GM18505 (cell line): ENCODE measurements around the gene YIPF1.

Source experiments
- ATAC-seq: cut with Tn5 transposase; IDR thresholded peaks from one replicate; pipeline ENCODE4 v1.9.1; 2021; ENCODE audit not compliant: unreplicated experiment
- POLR2A ChIP-seq: IDR thresholded peaks from 4 replicates; pipeline ENCODE4 v1.6.1; 2011; ENCODE audit warnings: borderline replicate concordance; ENCODE audit not compliant: insufficient read depth, insufficient read length; ENCODE audit errors: extremely low read depth

Gene YIPF1

GRCh38 chr1:53909946-53910345 is 20.3 kb upstream of the YIPF1 start:
- TF ChIP-seq POLR2A = no peak
- no peak for ATAC-seq

DNA sequence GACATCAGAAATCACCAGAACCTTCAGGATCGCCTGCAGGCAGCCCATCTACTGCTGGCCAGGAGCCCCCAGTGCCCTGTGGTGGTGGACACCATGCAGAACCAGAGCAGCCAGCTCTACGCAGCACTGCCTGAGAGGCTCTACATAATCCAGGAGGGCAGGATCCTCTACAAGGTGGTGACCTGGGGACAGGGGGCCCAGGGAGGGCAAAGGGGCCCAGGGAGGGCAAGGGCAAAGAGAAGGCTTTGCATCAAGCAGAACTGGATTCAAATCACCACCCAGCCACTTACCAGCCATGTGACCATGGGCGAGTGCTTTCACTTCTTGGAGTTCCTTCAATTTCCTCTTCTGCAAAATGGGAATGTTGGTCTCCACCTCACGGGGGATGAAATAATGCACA is 16.5 kb upstream of the YIPF1 start:
- ATAC-seq = no peak
- no peak for TF ChIP-seq POLR2A

DNA sequence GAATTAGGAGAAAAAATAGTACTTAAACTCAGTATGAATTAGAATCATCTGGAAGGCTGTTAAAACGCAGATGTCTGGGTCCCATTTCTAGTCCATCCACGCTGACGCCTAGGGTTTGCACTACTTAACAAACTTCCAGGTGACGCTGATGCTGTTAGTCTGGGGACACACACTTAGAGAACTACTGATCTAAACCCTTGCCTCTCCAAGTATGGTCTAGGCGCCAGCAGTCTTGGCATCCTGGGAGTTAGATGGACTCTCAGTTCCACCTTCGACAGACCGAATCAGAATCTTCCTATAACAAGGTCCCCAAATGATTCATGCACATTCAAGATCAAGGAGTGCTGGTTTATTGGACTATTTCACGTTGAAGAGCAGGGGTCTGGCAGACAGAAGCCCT is 15.9 kb upstream of the YIPF1 start:
- ATAC-seq = no peak
- TF ChIP-seq POLR2A = no peak

DNA sequence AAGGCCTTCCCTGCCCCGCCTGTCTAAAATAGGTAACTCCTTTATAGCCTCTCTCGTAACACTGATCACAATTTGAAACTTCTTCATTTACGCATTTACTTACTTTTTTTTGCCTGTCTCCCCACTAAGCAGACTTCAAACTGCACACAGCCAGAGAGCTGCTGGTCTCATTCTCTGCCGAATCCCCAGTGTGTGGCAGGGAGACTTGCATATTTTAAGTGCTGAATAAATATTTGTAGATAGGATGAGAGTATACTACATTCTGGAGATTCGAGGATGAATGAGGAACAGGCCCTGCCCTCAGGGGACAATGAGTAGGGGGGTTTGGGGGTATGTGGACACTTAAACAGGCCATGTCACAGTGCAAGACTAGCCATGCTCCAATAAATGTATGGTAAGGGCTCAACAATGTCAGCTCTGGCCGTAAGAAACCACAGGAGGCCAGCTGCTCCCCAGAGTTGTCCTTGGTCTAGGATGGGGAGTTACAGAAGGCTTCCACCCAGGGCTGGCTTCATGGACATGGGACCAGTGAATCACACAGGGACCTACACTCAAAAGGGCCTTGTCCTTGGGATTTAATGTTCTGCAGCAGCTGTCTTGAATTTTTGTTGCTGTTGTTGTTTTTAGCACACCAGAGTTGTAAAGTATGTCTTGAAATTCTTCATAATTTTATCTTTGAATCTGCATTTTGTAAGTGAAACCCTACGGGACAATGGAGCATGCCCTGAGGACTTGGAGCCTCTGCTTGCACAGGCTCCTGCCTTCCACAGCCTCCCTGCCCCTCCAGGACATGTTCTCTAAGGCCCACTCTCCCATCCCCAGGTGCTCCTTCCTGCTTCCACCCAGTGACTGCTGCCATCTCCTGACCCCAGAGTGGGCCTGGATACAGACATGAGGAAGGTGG is 12.9 kb upstream of the YIPF1 start:
- ATAC-seq = no peak
- TF ChIP-seq POLR2A = no peak

DNA sequence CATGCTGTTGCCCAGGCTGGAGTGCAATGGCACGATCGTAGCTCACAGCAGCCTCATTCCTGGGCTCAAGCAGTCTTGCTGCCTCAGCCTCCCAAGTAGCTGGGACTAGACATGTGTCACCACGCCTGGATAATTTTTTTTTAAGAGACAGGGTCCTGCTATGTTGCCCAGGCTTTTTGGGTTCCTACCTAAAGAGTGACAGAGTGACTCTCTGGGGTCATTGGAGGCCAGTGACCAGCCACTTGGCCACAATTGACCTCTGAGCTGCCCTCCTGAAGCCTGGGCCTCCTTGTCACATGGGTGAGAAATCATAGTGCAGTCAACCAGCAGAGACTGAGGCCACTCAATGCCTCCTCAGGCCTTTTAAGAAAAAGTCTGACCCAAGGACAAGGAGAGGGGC is 10.1 kb upstream of the YIPF1 start:
- no peak for TF ChIP-seq POLR2A
- ATAC-seq = no peak

GRCh38 chr1:53899206-53899628 is 9.6 kb upstream of the YIPF1 start:
- TF ChIP-seq POLR2A = no peak
- no peak for ATAC-seq

GRCh38 chr1:53896635-53897229 is 7.1 kb upstream of the YIPF1 start:
- no peak for TF ChIP-seq POLR2A
- no peak for ATAC-seq

GRCh38 chr1:53895421-53895820 is 5.8 kb upstream of the YIPF1 start:
- TF ChIP-seq POLR2A = no peak
- no peak for ATAC-seq

- no peak for TF ChIP-seq POLR2A
- ATAC-seq = no peak
Measured at GRCh38 chr1:53894644-53895043, 5.0 kb upstream of the YIPF1 start.

GRCh38 chr1:53893999-53894636 is 4.5 kb upstream of the YIPF1 start, which contains the start of gene DIO1:
Gene DIO1, plus strand, starts transcription at chr1:53894187. Its CDS starts 24 bp downstream, at chr1:53894211.
- no peak for TF ChIP-seq POLR2A
- no peak for ATAC-seq

- no peak for TF ChIP-seq POLR2A
- ATAC-seq = no peak
Measured at GRCh38 chr1:53892911-53893310, 3.3 kb upstream of the YIPF1 start.

DNA sequence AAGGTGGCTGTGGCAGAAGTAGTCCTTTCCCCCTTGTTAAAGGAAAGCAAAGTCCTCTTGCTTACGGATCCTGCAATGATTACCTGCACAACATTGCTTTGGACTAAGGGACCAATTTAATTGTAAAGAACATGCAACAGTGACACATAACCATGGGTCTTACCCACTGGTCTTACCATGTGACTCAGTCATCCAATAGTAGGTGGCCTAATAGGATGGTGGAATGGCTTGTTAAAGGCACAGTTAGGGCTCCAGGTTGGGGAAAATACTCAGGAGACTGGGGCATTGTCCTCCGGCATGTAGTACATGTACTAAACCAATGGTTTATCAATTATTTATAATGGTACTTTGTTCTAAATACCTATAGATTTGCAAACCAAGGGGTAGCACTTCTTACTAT is 2.1 kb upstream of the YIPF1 start:
- ATAC-seq = no peak
- no peak for TF ChIP-seq POLR2A

GRCh38 chr1:53891018-53891417 is 1.4 kb upstream of the YIPF1 start:
- ATAC-seq = no peak
- no peak for TF ChIP-seq POLR2A
